OCI-LY3 (cell line): ENCODE measurements around the gene MAD1L1.

Source experiments
- H2AFZ ChIP-seq: fragments of 200-600, 300-600 bp; shearing (Covaris generic); 2 replicates; pipeline ENCODE4 v1.6.0; 2014; ENCODE audit warnings: antibody characterized with exemption, low read depth, low read length
- H3K27ac ChIP-seq: fragments of 200-600, 300-600 bp; sonication (generic); 2 replicates; pipeline ENCODE4 v1.5.1; 2014; ENCODE audit warnings: mild to moderate bottlenecking, low read length, moderate library complexity, mixed read lengths
- H3K27me3 ChIP-seq: fragments of 200-600, 300-600 bp; sonication (generic); 2 replicates; pipeline ENCODE4 v1.6.1; 2014; ENCODE audit warnings: low read depth, low read length, mixed read lengths
- H3K36me3 ChIP-seq: fragments of 200-600, 300-600 bp; sonication (generic); replicated peaks from 2 replicates; pipeline ENCODE3; 2014; ENCODE audit warnings: low read depth, low read length, mixed read lengths
- H3K4me1 ChIP-seq: fragments of 300-600, 200-600 bp; sonication (generic); 2 replicates; pipeline ENCODE4 v1.6.1; 2014; ENCODE audit warnings: low read length, mixed read lengths
- H3K4me2 ChIP-seq: fragments of 200-600, 300-600 bp; sonication (generic); 2 replicates; pipeline ENCODE4 v1.6.1; 2014; ENCODE audit warnings: low read length, mixed read lengths
- H3K4me3 ChIP-seq: fragments of 300-600, 200-600 bp; sonication (generic); 2 replicates; pipeline ENCODE4 v1.5.1; 2014; ENCODE audit warnings: antibody characterized with exemption, mild to moderate bottlenecking, low read length, moderate library complexity
- H3K79me2 ChIP-seq: fragments of 300-600, 200-600 bp; shearing (Covaris generic); 2 replicates; pipeline ENCODE4 v1.6.1; 2014; ENCODE audit warnings: mild to moderate bottlenecking, low read length, mixed read lengths
- H3K9ac ChIP-seq: fragments of 300-600, 200-600 bp; shearing (Covaris generic); 2 replicates; pipeline ENCODE4 v1.6.0; 2014; ENCODE audit warnings: mild to moderate bottlenecking, low read length, moderate library complexity
- H3K9me3 ChIP-seq: fragments of 200-600, 300-600 bp; shearing (Covaris generic); 2 replicates; pipeline ENCODE4 v1.6.1; 2014; ENCODE audit warnings: low read length, mixed read lengths; ENCODE audit not compliant: insufficient read depth
- H4K20me1 ChIP-seq: fragments of 200-600, 300-600 bp; sonication (generic); 2 replicates; pipeline ENCODE4 v1.6.1; 2016; ENCODE audit warnings: low read length, mixed read lengths; ENCODE audit not compliant: insufficient read depth
- EZH2phosphoT487 ChIP-seq: fragments of 200-600 bp; shearing (Covaris generic); IDR thresholded peaks from 2 replicates; pipeline ENCODE4 v1.6.1; 2018; ENCODE audit warnings: antibody characterized with exemption, mixed run types, low read depth
- TF ChIP-seq, protein P1 (sequence below): fragments of 200-600, 300-600 bp; sonication (generic); IDR thresholded peaks from 2 replicates; pipeline ENCODE4 v1.5.1; 2014; ENCODE audit warnings: antibody characterized with exemption, low read length, low read depth

MAD1L1 gene

DNA sequence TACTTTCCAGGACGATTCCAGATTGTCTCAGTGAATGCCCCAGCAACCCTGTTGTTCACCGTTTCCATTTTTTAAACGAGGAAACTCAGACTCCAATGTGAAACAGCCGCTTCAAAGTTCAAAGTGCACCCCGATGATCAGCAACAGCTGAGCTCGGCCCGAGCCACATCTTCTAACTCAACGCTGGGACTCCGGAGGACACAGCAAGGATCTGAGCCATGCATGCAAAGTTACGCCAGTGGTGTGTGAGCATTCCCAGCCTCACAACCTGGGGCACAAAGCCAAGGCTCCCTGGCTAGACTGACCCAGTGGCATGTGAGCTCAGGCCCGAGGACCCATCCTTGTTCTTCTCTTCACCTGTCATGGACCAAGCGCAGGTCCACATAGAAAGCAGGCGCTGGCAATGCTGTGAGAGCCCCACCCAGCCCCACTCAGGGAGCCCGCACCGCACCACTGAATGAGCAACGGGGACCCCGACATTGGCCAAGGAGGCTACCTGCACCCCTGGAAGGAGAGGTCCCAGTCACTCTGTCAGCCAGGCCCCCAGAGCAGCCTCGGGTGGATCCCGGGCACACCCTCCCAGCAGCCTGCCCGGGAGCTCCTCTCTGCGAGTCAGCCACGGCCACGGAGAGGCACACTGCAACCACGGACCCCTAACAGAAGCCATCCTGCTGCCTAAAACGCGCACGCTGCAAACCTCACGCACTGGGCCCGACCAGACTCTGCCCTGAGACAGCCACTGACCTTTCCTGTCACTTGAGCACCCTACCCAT, 82.9 kb downstream of the MAD1L1 start:
- H3K36me3 ChIP-seq, result no peaks in the 10 kb centered on the region
- H3K4me1 ChIP-seq, result no peaks in the 10 kb centered on the region
- no peaks in the 10 kb centered on the region for H3K27me3 ChIP-seq
- H3K79me2 ChIP-seq, result no peaks in the 10 kb centered on the region
- H3K9ac ChIP-seq, result no peak overlapping the region
- no peak overlapping the region for H3K4me3 ChIP-seq
- H4K20me1 ChIP-seq, result no peaks in the 10 kb centered on the region
- H3K4me2 ChIP-seq, result no peak overlapping the region
- no peak for TF ChIP-seq EZH2phosphoT487
- TF ChIP-seq, protein P1, sequence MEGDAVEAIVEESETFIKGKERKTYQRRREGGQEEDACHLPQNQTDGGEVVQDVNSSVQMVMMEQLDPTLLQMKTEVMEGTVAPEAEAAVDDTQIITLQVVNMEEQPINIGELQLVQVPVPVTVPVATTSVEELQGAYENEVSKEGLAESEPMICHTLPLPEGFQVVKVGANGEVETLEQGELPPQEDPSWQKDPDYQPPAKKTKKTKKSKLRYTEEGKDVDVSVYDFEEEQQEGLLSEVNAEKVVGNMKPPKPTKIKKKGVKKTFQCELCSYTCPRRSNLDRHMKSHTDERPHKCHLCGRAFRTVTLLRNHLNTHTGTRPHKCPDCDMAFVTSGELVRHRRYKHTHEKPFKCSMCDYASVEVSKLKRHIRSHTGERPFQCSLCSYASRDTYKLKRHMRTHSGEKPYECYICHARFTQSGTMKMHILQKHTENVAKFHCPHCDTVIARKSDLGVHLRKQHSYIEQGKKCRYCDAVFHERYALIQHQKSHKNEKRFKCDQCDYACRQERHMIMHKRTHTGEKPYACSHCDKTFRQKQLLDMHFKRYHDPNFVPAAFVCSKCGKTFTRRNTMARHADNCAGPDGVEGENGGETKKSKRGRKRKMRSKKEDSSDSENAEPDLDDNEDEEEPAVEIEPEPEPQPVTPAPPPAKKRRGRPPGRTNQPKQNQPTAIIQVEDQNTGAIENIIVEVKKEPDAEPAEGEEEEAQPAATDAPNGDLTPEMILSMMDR, result no peak
- no peaks in the 10 kb centered on the region for H3K9me3 ChIP-seq
- H2AFZ ChIP-seq, result no peak overlapping the region
- H3K27ac ChIP-seq, result no peak overlapping the region

DNA sequence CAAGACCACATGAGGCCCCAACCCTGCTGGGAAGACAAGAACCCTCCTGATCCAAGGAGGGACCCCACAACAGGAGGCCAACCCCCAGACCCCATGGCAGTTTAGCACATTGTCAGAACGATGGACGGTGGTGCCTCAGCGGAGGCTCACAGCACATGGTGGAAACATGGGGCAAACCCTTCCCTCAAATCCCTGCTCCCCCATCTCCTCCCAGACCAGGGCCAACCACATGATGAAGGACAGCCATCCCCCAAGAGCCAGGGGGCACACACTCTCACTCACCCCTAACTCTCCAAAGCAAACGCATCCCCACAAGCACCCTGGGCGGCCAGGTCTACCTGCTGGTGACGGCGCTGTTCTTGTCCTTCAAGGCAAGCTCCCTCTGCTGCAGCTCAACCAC, 83.9 kb downstream of the MAD1L1 start:
- H3K9ac ChIP-seq, result no peak overlapping the region
- TF ChIP-seq EZH2phosphoT487, result no peak
- TF ChIP-seq, protein P1, result no peak
- H2AFZ ChIP-seq, result no peak overlapping the region
- H3K27me3 ChIP-seq, result no peaks in the 10 kb centered on the region
- no peak overlapping the region for H3K27ac ChIP-seq
- H3K4me1 ChIP-seq, result no peaks in the 10 kb centered on the region
- no peaks in the 10 kb centered on the region for H4K20me1 ChIP-seq
- H3K79me2 ChIP-seq, result no peaks in the 10 kb centered on the region
- H3K36me3 ChIP-seq, result no peaks in the 10 kb centered on the region
- no peaks in the 10 kb centered on the region for H3K9me3 ChIP-seq
- no peak overlapping the region for H3K4me3 ChIP-seq
- H3K4me2 ChIP-seq, result no peak overlapping the region

DNA sequence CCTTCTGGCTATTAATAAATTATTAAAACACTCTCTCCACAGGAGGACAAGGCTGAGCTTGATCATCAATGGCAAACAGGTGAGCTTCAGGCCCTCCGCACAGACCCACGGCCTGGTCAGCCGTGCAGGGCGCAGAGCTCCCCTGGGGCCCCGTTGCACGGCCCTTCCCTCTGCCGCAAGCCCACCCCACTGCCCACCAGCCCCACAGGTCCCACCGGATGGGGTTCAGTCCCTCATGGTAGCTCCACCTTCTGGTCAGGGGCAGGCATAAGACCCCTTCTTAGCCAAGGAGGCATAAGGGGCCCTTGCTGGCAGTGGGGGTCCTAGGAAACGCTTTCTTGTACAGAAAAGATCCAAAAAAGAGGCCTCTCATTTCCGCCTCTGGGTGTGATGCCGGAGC, 84.6 kb downstream of the MAD1L1 start:
- Histone ChIP-seq H3K79me2 (no peaks in the 10 kb centered on the region), H3K9me3 (no peaks in the 10 kb centered on the region), H3K4me3 (no peak overlapping the region), H3K9ac (no peak overlapping the region), H3K4me2 (no peak overlapping the region), H3K27me3 (no peaks in the 10 kb centered on the region), H3K27ac (no peak overlapping the region), H4K20me1 (no peaks in the 10 kb centered on the region), H3K4me1 (no peaks in the 10 kb centered on the region), H2AFZ (no peak overlapping the region), H3K36me3 (no peaks in the 10 kb centered on the region)
- TF ChIP-seq, protein P1, result peak; percentile 22; the same call in 1 of the 2 replicates
- no peak for TF ChIP-seq EZH2phosphoT487

DNA sequence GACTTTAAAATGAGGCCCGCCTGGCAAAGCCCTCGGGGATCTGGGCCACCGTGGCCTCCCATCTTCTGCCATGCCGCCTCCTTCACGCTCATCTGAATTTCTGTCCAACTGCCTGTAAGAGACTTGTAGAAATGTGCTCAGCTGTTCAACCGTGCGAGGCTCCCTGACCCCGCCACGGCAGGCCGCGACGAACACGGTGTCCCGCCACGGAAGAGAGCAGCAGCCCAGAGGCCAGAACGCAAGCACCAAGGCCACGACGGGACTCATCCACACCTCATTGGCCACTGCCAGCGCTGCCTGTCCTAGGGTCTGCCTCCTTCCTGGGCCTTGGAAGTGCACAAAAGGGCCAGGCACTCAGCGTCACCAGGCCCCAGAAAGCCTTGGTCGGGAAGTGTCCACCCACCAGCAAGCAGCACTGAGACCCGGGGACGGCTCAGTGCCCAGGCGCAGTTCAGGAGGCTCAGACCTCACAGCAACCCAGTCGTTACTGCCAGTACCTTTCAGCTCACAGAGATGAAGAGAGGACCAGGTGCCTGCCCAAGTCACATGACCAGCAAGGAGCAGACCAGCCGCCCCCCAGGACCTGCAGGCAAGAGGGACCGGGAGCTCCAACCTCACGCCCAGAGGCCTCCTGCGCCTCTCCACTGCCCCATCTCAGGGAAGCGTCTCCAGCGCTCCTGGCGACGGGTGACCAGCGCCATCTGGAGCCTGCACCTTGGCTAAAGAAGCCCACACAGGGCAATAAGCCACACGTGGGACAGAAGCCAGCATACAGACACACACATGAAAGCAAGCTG, 85.9 kb downstream of the MAD1L1 start:
- H3K79me2 ChIP-seq, result no peaks in the 10 kb centered on the region
- H3K27me3 ChIP-seq, result no peaks in the 10 kb centered on the region
- H2AFZ ChIP-seq, result no peak overlapping the region
- H3K36me3 ChIP-seq, result no peaks in the 10 kb centered on the region
- no peak overlapping the region for H3K27ac ChIP-seq
- H3K9ac ChIP-seq, result no peak overlapping the region
- no peak overlapping the region for H3K4me2 ChIP-seq
- H3K9me3 ChIP-seq, result no peaks in the 10 kb centered on the region
- H3K4me3 ChIP-seq, result no peak overlapping the region
- no peaks in the 10 kb centered on the region for H4K20me1 ChIP-seq
- no peaks in the 10 kb centered on the region for H3K4me1 ChIP-seq
- no peak for TF ChIP-seq EZH2phosphoT487
- TF ChIP-seq, protein P1, result no peak
